ENCODE measurements around the gene RGMB. TPM values are rescaled to one million over a fixed set of nuclear protein-coding genes. Genes with fewer than 3 reads are reported as not detected.

RGMB gene
- polyA plus RNA-seq, 1 of the 3 experiments (the other 2 are of a cell fraction), result 86.7 TPM

GRCh38 chr5:98840946-98841345 lies 67.5 kb downstream of the RGMB start (continued):
- no peak for TF ChIP-seq IRF3 (IDR thresholded peaks at IDR 0.05; ENCODE audit: low read depth, low read length)

- H3F3A ChIP-seq (replicated peaks; ENCODE audit: insufficient read depth), result peaks cover 2% of the 10 kb centered on the region
- H3K27ac ChIP-seq (ENCODE audit: low read depth in 2 of 2, low read length in 1 of 2), result no peak overlapping the region
- H3K9me3 ChIP-seq, result no peaks in the 10 kb centered on the region
- ChIA-PET POLR2A (no interaction called here), CTCF (interaction anchor here (1.0 to 1.8 kb wide), 2 partner anchors 11 to 74 kb away, joined by 3 read pairs; no protein-coding TSS in a partner anchor)
- no peaks in the 10 kb centered on the region for H4K20me1 ChIP-seq (ENCODE audit: insufficient read depth)
- no peaks in the 10 kb centered on the region for H3K27me3 ChIP-seq (ENCODE audit: insufficient read depth)
- no peak overlapping the region for H3K9ac ChIP-seq
- no peaks in the 10 kb centered on the region for H3K36me3 ChIP-seq (replicated peaks in 1 of 2; ENCODE audit: control insufficient read depth in 1 of 2, insufficient read depth in 2 of 2, low read length in 1 of 2)
- 90% methylated on average over 3 of the region's 3 CpGs for WGBS (ENCODE audit: low lambda C conversion rate)
- H3K9me2 ChIP-seq, result no peaks in the 10 kb centered on the region
- H2AFZ ChIP-seq (ENCODE audit: low read depth), result no peak overlapping the region
- no peak for DNase-seq
- TF ChIP-seq REST (IDR thresholded peaks at IDR 0.05; ENCODE audit: low read depth, low read length) (no peak), FOSL2 (IDR thresholded peaks at IDR 0.05; ENCODE audit: borderline replicate concordance, low read depth) (no peak), ELF1 (IDR thresholded peaks at IDR 0.05) (no peak), NFIC (IDR thresholded peaks at IDR 0.05; ENCODE audit: borderline replicate concordance) (no peak), YY1 (IDR thresholded peaks at IDR 0.05; ENCODE audit: low read depth) (no peak), USF2 (IDR thresholded peaks at IDR 0.05; ENCODE audit: borderline replicate concordance, low read depth, low read length) (no peak), SIN3A (IDR thresholded peaks at IDR 0.05; ENCODE audit: borderline replicate concordance, low read depth, low read length) (no peak), JUND (IDR thresholded peaks at IDR 0.05) (no peak), NRF1 (IDR thresholded peaks at IDR 0.05; ENCODE audit: low read depth, low read length) (no peak), MEF2A (IDR thresholded peaks at IDR 0.05; ENCODE audit: borderline replicate concordance, low read depth) (no peak)
- H3K4me3 ChIP-seq (ENCODE audit: low read depth in 2 of 2, low read length in 1 of 2), result no peak overlapping the region
- H3K4me1 ChIP-seq (ENCODE audit: control insufficient read depth in 1 of 2, insufficient read depth in 2 of 2, low read depth in 1 of 2, low read length in 1 of 2), result no peaks in the 10 kb centered on the region; a peak in 1 of 4 replicates
- H3K79me2 ChIP-seq (ENCODE audit: insufficient read depth), result no peaks in the 10 kb centered on the region
- no peak overlapping the region for H3K4me2 ChIP-seq
These were observed 70.0 kb downstream of the RGMB start for GRCh38 chr5:98843481-98843880.
